HEK293T (cell line): Measurements from ENCODE around the gene FABP6.

Experiments
- CTCF ChIA-PET: fragments of 350-600 bp; formaldehyde crosslinking; extraction: SDS; loops from one replicate; lab custom pipeline; 2021; ENCODE audit warnings: antibody characterized with exemption, inconsistent platforms; lab: Yijun Ruan, JAX
- POLR2A ChIA-PET: fragments of 350-600 bp; formaldehyde crosslinking; extraction: SDS; loops from one replicate; lab custom pipeline; 2020; ENCODE audit warnings: antibody characterized with exemption, inconsistent platforms; lab: Yijun Ruan, JAX
- DNase-seq: peaks from one replicate; pipeline ENCODE4 v3.0.0; 2012; ENCODE audit warnings: mixed read lengths; ENCODE audit errors: extremely low spot score
- ARNT ChIP-seq: fragments of 450-650 bp; IDR thresholded peaks from 2 replicates; pipeline ENCODE4 v1.6.1; 2017; ENCODE audit warnings: mild to moderate bottlenecking
- BHLHE40 ChIP-seq: fragments of 450-650 bp; IDR thresholded peaks from 2 replicates; pipeline ENCODE4 v1.6.1; 2016; ENCODE audit warnings: mild to moderate bottlenecking, moderate library complexity, borderline replicate concordance
- CTBP1 ChIP-seq: fragments of 450-650 bp; IDR thresholded peaks from 2 replicates; pipeline ENCODE4 v1.6.1; 2016; ENCODE audit warnings: borderline replicate concordance
- ELF4 ChIP-seq: fragments of 450-650 bp; IDR thresholded peaks from 2 replicates; pipeline ENCODE4 v1.6.1; 2017; ENCODE audit warnings: antibody characterized with exemption
- FOXA1 ChIP-seq: fragments of 450-650 bp; IDR thresholded peaks from 2 replicates; pipeline ENCODE4 v1.6.1; 2016; ENCODE audit warnings: mild to moderate bottlenecking
- FOXK2 ChIP-seq: fragments of 450-650 bp; IDR thresholded peaks from 2 replicates; pipeline ENCODE4 v1.6.1; 2016; ENCODE audit warnings: mild to moderate bottlenecking
- FOXM1 ChIP-seq: fragments of 450-650 bp; IDR thresholded peaks from 2 replicates; pipeline ENCODE4 v1.6.1; 2017; ENCODE audit warnings: mild to moderate bottlenecking, borderline replicate concordance
- HDGF ChIP-seq: fragments of 450-650 bp; IDR thresholded peaks from 2 replicates; pipeline ENCODE4 v1.6.1; 2017; ENCODE audit warnings: antibody characterized with exemption, borderline replicate concordance
- L3MBTL2 ChIP-seq: fragments of 450-650 bp; conservative IDR thresholded peaks from 2 replicates; pipeline ENCODE4 v1.6.1; 2016; ENCODE audit warnings: mild to moderate bottlenecking
- LEF1 ChIP-seq: fragments of 450-650 bp; IDR thresholded peaks from 2 replicates; pipeline ENCODE4 v1.6.1; 2017; ENCODE audit warnings: mild to moderate bottlenecking, borderline replicate concordance
- NFRKB ChIP-seq: fragments of 450-650 bp; IDR thresholded peaks from 2 replicates; pipeline ENCODE4 v1.6.1; 2016; ENCODE audit warnings: mild to moderate bottlenecking, moderate library complexity
- SP1 ChIP-seq: fragments of 450-650 bp; IDR thresholded peaks from 2 replicates; pipeline ENCODE4 v1.6.1; 2017
- SUZ12 ChIP-seq: fragments of 450-650 bp; IDR thresholded peaks from 2 replicates; pipeline ENCODE4 v1.6.1; 2016; ENCODE audit warnings: mild to moderate bottlenecking
- TARDBP ChIP-seq: fragments of 450-650 bp; IDR thresholded peaks from 2 replicates; pipeline ENCODE4 v1.6.1; 2016
- ZNF384 ChIP-seq: fragments of 450-650 bp; IDR thresholded peaks from 2 replicates; pipeline ENCODE4 v1.6.1; 2016
- TF ChIP-seq, protein P1 (sequence below): fragments of 450-650 bp; IDR thresholded peaks from 2 replicates; pipeline ENCODE4 v1.6.1; 2016

The FABP6 gene

DNA sequence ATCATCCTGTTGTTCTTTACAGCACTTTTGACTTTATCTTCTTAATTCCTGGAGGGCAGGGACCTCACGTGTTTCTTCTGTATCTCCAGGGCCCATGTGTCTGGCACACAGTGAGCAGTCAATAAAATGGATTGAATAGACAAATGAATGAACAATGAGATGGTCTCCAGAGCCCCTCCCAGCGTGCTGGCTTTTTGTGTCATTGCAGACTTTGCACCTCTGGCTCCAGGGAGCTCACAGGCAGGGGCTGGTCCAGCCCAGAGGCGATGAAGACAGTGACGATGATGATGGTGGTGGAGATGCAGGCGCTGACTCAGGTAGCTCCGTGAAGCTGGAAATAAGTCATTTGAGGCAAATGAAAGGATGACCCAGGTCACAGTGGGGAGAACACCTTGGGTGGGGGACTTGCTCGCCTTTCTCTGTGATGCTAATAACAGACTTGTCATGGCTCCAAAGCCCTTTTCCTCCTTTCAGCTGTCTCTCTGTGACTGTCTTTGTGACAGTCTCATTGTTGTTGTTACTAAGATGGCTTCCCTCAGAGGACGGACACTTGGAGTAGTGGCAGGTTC is 30.4 kb upstream of the FABP6 start:
- POLR2A ChIA-PET = interaction anchor here (0.8 kb wide), 1 partner anchor 146 kb away, joined by 4 read pairs; no protein-coding TSS in a partner anchor
- CTCF ChIA-PET = interaction anchor here (0.8 to 1.1 kb wide), 4 partner anchors 28 to 177 kb away, joined by 3 read pairs; no protein-coding TSS in a partner anchor
- no peak for DNase-seq
- TF ChIP-seq ARNT (no peak), CTBP1 (no peak), LEF1 (no peak), FOXK2 (no peak), SP1 (no peak), SUZ12 (no peak)
- TF ChIP-seq, protein P1, sequence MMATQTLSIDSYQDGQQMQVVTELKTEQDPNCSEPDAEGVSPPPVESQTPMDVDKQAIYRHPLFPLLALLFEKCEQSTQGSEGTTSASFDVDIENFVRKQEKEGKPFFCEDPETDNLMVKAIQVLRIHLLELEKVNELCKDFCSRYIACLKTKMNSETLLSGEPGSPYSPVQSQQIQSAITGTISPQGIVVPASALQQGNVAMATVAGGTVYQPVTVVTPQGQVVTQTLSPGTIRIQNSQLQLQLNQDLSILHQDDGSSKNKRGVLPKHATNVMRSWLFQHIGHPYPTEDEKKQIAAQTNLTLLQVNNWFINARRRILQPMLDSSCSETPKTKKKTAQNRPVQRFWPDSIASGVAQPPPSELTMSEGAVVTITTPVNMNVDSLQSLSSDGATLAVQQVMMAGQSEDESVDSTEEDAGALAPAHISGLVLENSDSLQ = no peak

DNA sequence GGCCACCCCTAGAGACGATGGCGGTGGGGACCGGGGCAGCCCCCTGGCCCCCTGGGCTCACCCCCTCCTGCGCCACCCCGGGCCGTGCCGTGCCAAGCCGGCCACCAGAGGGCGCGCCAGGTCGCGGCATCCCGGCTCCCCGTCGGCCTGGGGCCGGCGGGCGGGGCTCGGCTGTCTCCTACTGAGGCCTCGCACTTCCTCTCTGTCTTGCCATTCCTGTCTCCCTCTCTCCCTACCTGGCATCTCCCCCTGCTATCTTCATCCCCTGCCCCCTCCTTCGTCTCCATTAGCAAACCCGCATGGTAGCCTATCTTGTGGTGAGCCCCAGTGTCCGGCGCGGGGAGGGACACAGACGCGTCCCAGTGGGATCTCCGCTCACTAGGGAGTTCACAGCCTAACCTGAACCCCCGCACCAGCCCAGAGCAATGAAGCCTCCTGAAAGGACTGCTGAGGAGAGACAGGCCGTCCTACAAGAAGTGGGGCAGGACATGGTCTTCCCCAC is 29.8 kb upstream of the FABP6 start:
- CTCF ChIA-PET = interaction anchor here (0.8 to 1.1 kb wide), 4 partner anchors 27 to 178 kb away, joined by 3 read pairs; no protein-coding TSS in a partner anchor
- POLR2A ChIA-PET = interaction anchor here (0.8 kb wide), 1 partner anchor 146 kb away, joined by 4 read pairs; no protein-coding TSS in a partner anchor
- DNase-seq = peak; percentile 90
- TF ChIP-seq L3MBTL2 (0 out of 2 replicates have a peak, but pooled peaks have one; percentile 19), FOXM1 (0 out of 2 replicates have a peak, but pooled peaks have one; percentile 38), FOXK2 (no peak), LEF1 (no peak)

DNA sequence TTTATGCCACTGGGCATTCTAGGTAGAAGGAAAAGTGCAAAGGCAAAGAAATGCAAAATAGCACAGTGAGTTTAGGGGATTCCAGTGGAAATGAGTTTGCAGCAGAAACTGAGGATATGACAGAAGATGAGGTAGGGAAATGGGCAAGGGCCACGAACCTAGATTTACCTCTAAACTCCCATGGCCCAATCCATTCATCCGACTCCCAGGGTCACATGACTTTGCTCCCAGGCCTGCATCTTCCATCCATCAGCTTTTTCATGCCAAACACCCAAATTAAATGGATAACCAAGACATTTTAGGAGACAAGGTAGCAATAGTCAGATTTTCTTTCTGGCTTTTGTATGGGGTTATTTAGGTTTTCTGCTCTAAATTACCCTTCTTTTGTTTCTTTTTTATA is 22.2 kb upstream of the FABP6 start:
- no peak for TF ChIP-seq TARDBP
- no peak for DNase-seq
- ChIA-PET CTCF (interaction anchor here (0.7 kb wide), 1 partner anchor 20 kb away, joined by 7 read pairs; no protein-coding TSS in a partner anchor), POLR2A (no interaction called here)

DNA sequence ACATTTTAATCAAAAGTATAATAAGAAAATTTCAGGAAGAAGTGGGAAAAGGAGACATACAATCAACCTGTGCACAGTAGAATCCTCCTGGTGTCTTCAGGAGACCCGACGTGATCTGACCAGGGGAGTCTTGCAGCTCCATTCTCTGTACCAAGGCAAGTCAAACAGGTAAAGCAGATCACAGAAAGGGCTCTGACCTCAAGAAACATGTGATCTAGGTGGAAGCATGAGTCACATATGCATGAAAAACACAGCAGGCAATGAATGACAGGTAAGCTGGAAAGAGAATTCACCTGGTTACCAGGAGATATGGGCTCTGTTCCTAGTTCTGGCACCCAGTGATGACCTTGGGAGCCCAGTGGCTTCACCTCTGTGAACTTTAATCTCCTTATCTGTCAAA is 19.4 kb upstream of the FABP6 start:
- ChIA-PET CTCF (interaction anchor here (0.9 to 1.1 kb wide), 2 partner anchors 12 to 33 kb away, joined by 3 to 4 read pairs; no protein-coding TSS in a partner anchor), POLR2A (no interaction called here)
- no peak for DNase-seq
- TF ChIP-seq SP1 = no peak

DNA sequence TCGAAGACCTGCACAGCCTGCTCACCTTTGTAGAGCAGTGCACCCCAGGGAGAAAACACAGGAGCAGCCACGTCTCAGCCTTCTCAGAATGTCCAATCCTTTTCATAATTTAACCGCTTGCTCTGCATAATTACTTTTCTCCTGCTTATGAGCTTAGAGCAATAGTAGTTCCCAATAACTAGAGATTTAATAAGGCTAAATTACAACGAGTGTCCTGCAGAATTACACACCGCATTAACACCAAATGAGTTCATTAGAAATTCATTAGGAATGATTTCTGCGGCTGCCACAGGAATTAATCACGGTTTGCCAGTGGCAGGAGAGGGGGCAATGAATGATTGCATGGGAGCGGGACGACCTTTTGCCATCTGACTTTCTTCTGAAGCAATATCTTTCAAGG is 18.7 kb upstream of the FABP6 start:
- DNase-seq = no peak
- no peak for TF ChIP-seq BHLHE40
- no peak for TF ChIP-seq ARNT
- TF ChIP-seq LEF1 = no peak
- TF ChIP-seq ZNF384 = no peak
- TF ChIP-seq HDGF = no peak
- no peak for TF ChIP-seq FOXM1
- no peak for TF ChIP-seq L3MBTL2
- no peak for TF ChIP-seq TARDBP
- TF ChIP-seq, protein P1 = no peak
- no peak for TF ChIP-seq FOXA1
- TF ChIP-seq ELF4 = no peak
- TF ChIP-seq CTBP1 = no peak
- no peak for TF ChIP-seq FOXK2
- TF ChIP-seq SP1 = no peak
- no peak for TF ChIP-seq SUZ12
- ChIA-PET POLR2A (no interaction called here), CTCF (interaction anchor here (0.9 to 1.1 kb wide), 2 partner anchors 11 to 130 kb away, joined by 3 to 4 read pairs; no protein-coding TSS in a partner anchor)

DNA sequence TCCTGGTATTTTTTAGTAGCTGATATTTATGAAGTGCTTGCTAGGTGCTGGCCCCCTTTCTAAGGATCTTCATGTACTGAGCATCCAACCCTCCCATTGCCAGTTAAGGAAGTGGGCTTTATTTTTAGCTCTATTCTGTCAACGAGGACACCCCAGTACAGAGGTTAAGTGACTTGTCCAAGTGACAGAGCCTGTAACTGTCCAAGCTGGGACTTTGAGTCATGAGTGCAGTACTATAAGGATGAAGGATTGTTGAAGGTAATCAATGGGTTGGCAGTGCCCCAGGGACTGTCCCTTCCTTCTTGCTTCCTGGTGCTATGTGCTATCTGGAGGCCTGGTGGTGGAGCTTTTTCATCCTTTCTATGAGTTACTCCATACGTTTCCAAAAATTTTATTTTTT is 18.0 kb upstream of the FABP6 start:
- TF ChIP-seq ELF4 (no peak), FOXK2 (no peak), TARDBP (no peak), ZNF384 (no peak), SUZ12 (no peak)
- ChIA-PET CTCF (interaction anchor here (1.1 kb wide), 1 partner anchor 131 kb away, joined by 4 read pairs; no protein-coding TSS in a partner anchor), POLR2A (no interaction called here)

DNA sequence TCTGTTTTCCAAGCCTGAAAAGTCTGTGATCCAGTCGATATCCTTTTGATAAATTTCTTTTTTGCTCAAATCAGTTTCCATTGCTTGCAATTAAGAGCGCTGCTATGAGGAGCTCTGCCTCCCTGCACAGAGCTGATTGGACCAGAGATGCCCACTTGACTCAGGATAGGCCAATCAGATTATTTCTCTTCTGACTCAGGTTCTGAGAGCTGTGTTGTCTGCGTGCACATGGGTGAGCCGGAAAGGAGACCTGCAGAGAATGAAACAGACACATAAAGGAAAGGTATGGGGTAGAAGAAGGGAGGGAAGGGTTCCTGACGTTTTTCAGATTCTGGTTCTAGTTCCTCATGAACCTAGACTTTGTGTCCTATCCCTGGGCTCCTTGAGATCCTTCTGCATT is 15.8 kb upstream of the FABP6 start:
- DNase-seq = no peak
- TF ChIP-seq ELF4 (no peak), LEF1 (no peak), FOXK2 (no peak), SP1 (no peak), SUZ12 (no peak), L3MBTL2 (no peak), FOXM1 (no peak), BHLHE40 (no peak), TARDBP (no peak), CTBP1 (no peak), HDGF (no peak), NFRKB (no peak), FOXA1 (no peak), ARNT (no peak), ZNF384 (no peak)
- TF ChIP-seq, protein P1 = no peak
- ChIA-PET POLR2A (no interaction called here), CTCF (no interaction called here)

More for the DNA sequence above, 18.0 kb upstream of the FABP6 start:
- no peak for DNase-seq
